Stimulated activated CD4-positive, alpha-beta T cell treated with anti-CD3 and anti-CD28 coated beads, Interleukin-4, amount 100 ng/mL, for 1 hour (primary cell): Measurements from ENCODE around the gene C16orf82.

Experiments used
- DNase-seq: peaks from one replicate; pipeline ENCODE4 v3.0.0-alpha.2; 2020

The C16orf82 gene

DNA sequence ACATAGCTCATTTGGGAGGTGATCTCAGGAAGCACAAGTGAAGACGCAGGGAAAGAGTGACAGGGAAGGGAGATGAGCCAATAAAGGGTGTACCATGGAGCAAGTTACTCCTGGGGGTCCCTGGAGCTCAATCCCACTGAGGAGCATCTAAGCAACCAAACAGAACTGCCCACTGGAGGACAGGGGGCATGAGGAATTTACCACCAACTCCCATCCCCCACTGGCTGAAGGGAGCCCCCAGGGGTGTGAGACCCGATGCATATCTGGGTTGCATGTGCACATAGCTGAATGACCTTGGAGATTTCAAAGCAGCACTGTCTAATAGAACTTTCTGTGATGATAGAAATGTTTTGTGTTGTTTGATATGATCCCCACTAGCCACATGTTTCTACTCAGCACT lies 29.6 kb downstream of the C16orf82 start:
- DNase-seq, result no peak

DNA sequence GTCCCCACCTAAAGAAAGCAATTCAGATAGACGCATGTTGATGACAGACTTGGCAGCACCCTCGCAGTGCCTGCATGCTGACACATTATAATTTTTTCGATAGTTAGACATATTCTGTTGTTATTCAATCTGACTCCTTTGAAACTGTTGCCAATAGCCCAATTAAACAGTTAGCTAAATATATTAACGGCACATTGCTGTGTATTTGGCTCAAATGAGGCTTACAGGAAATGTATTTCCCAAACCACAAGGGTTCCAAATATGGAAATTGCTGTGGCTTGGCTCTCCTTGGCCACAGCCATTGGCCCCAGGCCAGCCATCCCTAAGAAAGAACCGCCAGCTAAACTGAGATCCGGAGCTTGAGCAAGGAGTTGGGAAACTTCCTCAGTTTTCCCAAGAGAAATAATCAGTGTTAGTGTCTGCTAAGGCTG lies 31.1 kb downstream of the C16orf82 start:
- DNase-seq, result no peak

GRCh38 chr16:27098366-27099049 lies 31.8 kb downstream of the C16orf82 start:
- DNase-seq, result no peak

GRCh38 chr16:27102701-27103575 lies 36.2 kb downstream of the C16orf82 start:
- no peak for DNase-seq

DNA sequence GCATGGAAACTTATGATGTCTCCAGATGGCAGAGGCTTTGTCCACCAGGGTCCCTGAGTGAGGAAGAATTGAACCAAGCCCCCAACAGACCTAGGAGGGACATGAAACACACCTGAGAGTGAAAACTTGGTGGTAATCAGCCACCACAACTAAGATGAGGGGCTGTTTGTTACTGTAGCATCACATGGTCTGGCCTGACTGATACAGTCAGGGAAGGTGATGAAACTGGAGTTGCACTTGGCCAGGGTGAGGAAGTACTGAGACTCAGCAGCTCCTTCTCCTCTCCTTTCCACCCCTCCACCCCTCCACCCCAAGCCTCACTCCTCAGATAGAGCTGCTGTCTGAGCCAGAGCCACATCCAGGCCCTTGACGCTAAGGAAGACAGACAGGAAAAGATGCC lies 37.2 kb downstream of the C16orf82 start:
- DNase-seq, result no peak

GRCh38 chr16:27106305-27106704 lies 39.6 kb downstream of the C16orf82 start:
- no peak for DNase-seq

DNA sequence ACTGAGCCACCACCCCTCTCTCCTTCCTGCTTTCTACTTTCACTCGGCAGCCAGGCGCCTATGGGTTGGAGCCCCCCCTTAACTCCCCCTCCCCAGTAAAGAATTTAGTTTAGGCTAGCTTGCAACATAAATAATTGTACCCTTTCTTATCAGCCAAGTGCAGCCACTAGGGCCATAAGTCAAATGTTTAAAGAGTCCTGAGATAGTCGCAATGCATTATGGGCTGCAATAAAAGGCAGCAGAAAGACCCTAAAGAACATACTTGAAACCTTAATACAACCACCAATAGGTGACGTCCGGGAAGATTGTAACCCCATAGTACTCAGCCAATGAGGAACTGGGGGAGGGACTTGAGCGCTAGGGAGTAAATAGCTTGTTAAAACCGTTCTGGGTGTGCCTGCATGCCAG lies 40.5 kb downstream of the C16orf82 start:
- DNase-seq, result no peak

DNA sequence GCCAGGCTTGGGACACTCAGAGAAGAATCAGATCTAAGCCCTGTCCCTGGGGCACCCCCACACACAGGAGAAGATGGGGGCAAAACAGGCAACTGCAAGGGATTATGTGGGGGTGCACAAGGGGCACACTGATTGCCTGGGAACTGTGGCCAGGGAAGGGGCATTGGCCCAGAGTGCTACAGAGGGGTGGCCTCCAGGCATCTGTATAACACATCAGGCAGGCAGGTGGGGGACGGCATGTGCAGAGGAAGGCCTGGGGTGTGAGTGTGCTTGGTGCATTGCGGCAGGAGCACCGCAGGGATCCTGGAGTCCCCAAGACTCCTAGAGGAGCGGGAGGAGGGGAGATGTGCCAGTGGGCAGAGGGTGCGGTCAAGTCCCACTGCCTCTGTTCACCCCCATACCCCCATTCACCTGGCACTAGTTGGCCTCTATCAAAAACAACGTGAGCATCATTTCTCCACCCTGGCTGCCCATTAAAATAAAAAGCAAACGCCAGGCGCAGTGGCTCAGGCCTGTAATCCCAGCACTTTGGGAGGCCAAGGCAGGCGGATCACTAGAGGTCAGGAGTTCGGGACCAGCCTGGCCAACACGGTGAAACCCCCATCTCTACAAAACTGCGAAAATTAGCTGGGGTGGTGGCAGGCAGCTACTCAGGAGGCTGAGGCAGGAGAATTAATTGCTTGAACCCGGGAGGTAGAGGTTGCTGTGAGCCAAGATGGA lies 41.5 kb downstream of the C16orf82 start:
- no peak for DNase-seq

GRCh38 chr16:27108826-27109665 lies 42.3 kb downstream of the C16orf82 start:
- no peak for DNase-seq

- DNase-seq, result peak; percentile 84
Measured at GRCh38 chr16:27109666-27110523, 43.2 kb downstream of the C16orf82 start.

DNA sequence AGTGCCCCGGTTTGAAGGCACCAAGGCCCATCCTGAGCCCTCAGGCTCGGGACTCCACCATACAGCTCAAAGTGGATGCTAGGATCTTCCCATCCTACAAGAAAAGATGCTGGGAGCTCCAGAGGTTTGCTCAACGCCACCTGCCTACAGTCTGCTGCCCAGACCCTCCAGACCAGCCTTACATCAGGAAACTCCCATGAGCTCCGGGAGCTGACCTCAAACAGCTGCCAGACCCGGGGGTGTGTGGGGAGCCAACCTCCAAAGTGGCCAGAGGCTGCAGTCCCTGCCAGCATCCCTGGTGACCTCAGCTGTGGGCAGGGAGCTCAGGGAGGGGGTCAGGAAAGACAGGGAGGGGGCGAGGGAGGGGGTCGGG lies 43.8 kb downstream of the C16orf82 start:
- DNase-seq, result no peak

- no peak for DNase-seq
Measured at GRCh38 chr16:27111486-27111885, 44.8 kb downstream of the C16orf82 start.

DNA sequence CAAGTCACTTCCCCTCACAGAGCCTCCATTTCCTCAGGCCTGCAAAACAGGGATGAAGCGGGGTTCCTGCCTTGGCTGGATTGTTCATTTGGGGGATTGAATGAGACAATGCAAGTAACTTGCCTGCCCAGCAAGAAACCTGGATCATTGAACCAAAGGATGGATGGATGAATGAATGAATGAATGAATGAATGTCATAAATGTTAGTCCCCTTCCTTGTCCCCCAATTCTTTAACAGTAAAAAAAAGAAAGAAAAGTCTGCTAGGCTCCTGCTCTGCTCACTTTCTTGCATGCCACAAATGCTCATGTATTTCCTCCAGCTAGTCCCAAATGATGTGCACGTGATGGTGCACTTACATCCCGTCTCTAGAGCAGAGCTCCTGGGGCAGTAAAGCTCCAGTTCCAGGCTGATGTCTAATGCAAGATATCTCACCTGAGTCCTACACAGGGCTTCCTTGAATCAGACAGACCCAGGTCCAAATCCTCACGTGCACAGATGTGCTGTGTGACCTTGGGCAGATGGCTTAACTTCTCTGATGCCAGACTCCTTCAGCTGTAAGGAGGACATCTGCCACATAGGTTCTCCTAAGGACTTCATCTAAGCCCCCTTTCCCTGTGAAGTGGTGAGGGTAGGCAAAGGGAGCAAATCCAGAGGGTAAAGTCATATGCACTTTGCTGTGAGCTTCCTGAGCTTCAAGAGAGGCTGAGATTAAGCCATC lies 45.5 kb downstream of the C16orf82 start:
- no peak for DNase-seq

- DNase-seq, result no peak
Measured at GRCh38 chr16:27113341-27113841, 46.7 kb downstream of the C16orf82 start.

GRCh38 chr16:27114006-27114405 lies 47.3 kb downstream of the C16orf82 start:
- DNase-seq, result no peak

GRCh38 chr16:27118526-27118925 lies 51.8 kb downstream of the C16orf82 start:
- no peak for DNase-seq
